HUDEP-2 (cell line): Measurements from ENCODE around the gene KIAA0930.
"Not testable (repeated sequence)": the region's sequence is repeated elsewhere in the genome, so short reads cannot be mapped to it uniquely, and the experiment has no call there.

Source experiments
- DNase-seq, 76 experiments: peaks; one replicate each; lab custom pipeline; 2025; ENCODE audit not compliant: unreplicated experiment in 76 of 76; lab: John Stamatoyannopoulos, UW

Gene KIAA0930

GRCh38 chr22:45204819-45205218 is 35.9 kb downstream of the KIAA0930 start:
- no peak for DNase-seq

GRCh38 chr22:45204241-45204640 is 36.5 kb downstream of the KIAA0930 start:
- no peak for DNase-seq

GRCh38 chr22:45203150-45203951 is 37.3 kb downstream of the KIAA0930 start:
- no peak for DNase-seq

GRCh38 chr22:45202333-45203149 is 38.2 kb downstream of the KIAA0930 start:
- DNase-seq = no peak

- DNase-seq = no peak
These were observed 38.9 kb downstream of the KIAA0930 start for GRCh38 chr22:45201678-45202332.

GRCh38 chr22:45200860-45201511 is 39.7 kb downstream of the KIAA0930 start:
- DNase-seq = no peak

- DNase-seq = no peak
These were observed 40.5 kb downstream of the KIAA0930 start for GRCh38 chr22:45200230-45200629.

- DNase-seq = no peak
These were observed 41.0 kb downstream of the KIAA0930 start for GRCh38 chr22:45199723-45200122.

- no peak for DNase-seq
These were observed 42.3 kb downstream of the KIAA0930 start for GRCh38 chr22:45198463-45198795.

GRCh38 chr22:45197606-45198462 is 42.9 kb downstream of the KIAA0930 start:
- DNase-seq = no peak

- DNase-seq = no peak
These were observed 43.6 kb downstream of the KIAA0930 start for GRCh38 chr22:45196926-45197605.

GRCh38 chr22:45196308-45196707 is 44.4 kb downstream of the KIAA0930 start:
- no peak for DNase-seq

- no peak for DNase-seq
These were observed 45.1 kb downstream of the KIAA0930 start for GRCh38 chr22:45195616-45196015.

GRCh38 chr22:45194686-45195085 is 46.0 kb downstream of the KIAA0930 start:
- no peak for DNase-seq

- peak in 31 of 76 experiments; percentile 4 to 52 (median 25) for DNase-seq
These were observed 48.0 kb downstream of the KIAA0930 start for GRCh38 chr22:45192701-45193187.

- not testable (repeated sequence) for DNase-seq
These were observed 48.9 kb downstream of the KIAA0930 start for GRCh38 chr22:45191746-45192145.

GRCh38 chr22:45190202-45190872 is 50.4 kb downstream of the KIAA0930 start:
- DNase-seq = no peak

GRCh38 chr22:45188779-45189178 is 51.9 kb downstream of the KIAA0930 start:
- DNase-seq = no peak

GRCh38 chr22:45187891-45188290 is 52.8 kb downstream of the KIAA0930 start:
- DNase-seq = no peak
